IMR-90 (cell line): Measurements from ENCODE around the gene RCHY1. TPM values are rescaled to one million over a fixed set of nuclear protein-coding genes. Genes with fewer than 3 reads are reported as not detected.

Experiments used
- ATAC-seq: fragments of 200-7000 bp; cut with Tn5 transposase; 2 replicates; pipeline ENCODE4 v1.9.1; 2020; ENCODE audit warnings: low read depth, mild to moderate bottlenecking, moderate library complexity
- BruUV-seq: library from RNA; stranded (reverse); fragments of 400-500 nt; replicated peaks from 2 replicates; lab custom pipeline; 2021; lab: Mats Ljungman, UMichigan
- CTCF ChIA-PET: fragments of 300-600 bp; formaldehyde crosslinking; extraction: SDS; loops from one replicate; lab custom pipeline; 2021; ENCODE audit warnings: antibody characterized with exemption; lab: Yijun Ruan, JAX
- POLR2A ChIA-PET: fragments of 300-600 bp; sonication (Branson Sonifier 250); formaldehyde crosslinking; loops from one replicate; lab custom pipeline; 2022; ENCODE audit warnings: antibody characterized with exemption; ENCODE audit not compliant: unreplicated experiment; lab: Charles Lee
- DNase-seq: peaks from one replicate; pipeline ENCODE4 v3.0.0; 2013
- H2AFZ ChIP-seq: replicated peaks from 2 replicates; pipeline ENCODE3; 2013; ENCODE audit warnings: low read length, mild to moderate bottlenecking; ENCODE audit not compliant: poor library complexity
- H2AK5ac ChIP-seq: 2 replicates; pipeline ENCODE4 v1.6.1; 2013; ENCODE audit warnings: low read depth, low read length, inconsistent platforms
- H2AK9ac ChIP-seq: replicated peaks from 2 replicates; pipeline ENCODE3; 2013; ENCODE audit warnings: mild to moderate bottlenecking, low read depth, low read length, moderate library complexity; ENCODE audit not compliant: poor library complexity
- H2BK120ac ChIP-seq: 2 replicates; pipeline ENCODE4 v1.6.1; 2013; ENCODE audit warnings: low read depth, low read length, inconsistent platforms
- H2BK15ac ChIP-seq: 3 replicates; pipeline ENCODE4 v1.6.1; 2013; ENCODE audit warnings: low read depth, low read length, inconsistent platforms
- H2BK20ac ChIP-seq: 2 replicates; pipeline ENCODE4 v1.6.1; 2013; ENCODE audit warnings: low read depth, mild to moderate bottlenecking, inconsistent platforms, low read length, moderate library complexity
- H2BK5ac ChIP-seq: 2 replicates; pipeline ENCODE4 v1.6.1; 2013; ENCODE audit warnings: mild to moderate bottlenecking, low read depth, low read length, inconsistent platforms; ENCODE audit not compliant: poor library complexity, severe bottlenecking
- H3K14ac ChIP-seq: replicated peaks from 2 replicates; pipeline ENCODE4 v1.6.1; 2013; ENCODE audit warnings: low read depth, low read length, inconsistent platforms
- H3K18ac ChIP-seq: 2 replicates; pipeline ENCODE4 v1.6.1; 2013; ENCODE audit warnings: low read depth, low read length, control low read depth
- H3K23ac ChIP-seq: 2 replicates; pipeline ENCODE4 v1.6.1; 2013; ENCODE audit warnings: low read depth, low read length, inconsistent platforms
- H3K27ac ChIP-seq: 2 replicates; pipeline ENCODE4 v1.5.1; 2013; ENCODE audit warnings: mild to moderate bottlenecking, control low read depth, low read length; ENCODE audit not compliant: insufficient read depth
- H3K27me3 ChIP-seq: 2 replicates; pipeline ENCODE4 v1.6.1; 2013; ENCODE audit warnings: low read length; ENCODE audit not compliant: control insufficient read depth, insufficient read depth
- H3K36me3 ChIP-seq: 2 replicates; pipeline ENCODE4 v1.6.1; 2013; ENCODE audit warnings: low read length, mixed read lengths; ENCODE audit not compliant: control insufficient read depth, insufficient read depth
- H3K4ac ChIP-seq: 2 replicates; pipeline ENCODE4 v1.6.1; 2013; ENCODE audit warnings: low read depth, low read length, inconsistent platforms
- H3K4me1 ChIP-seq: 2 replicates; pipeline ENCODE4 v1.6.1; 2013; ENCODE audit warnings: low read length, mixed read lengths; ENCODE audit not compliant: control insufficient read depth, insufficient read depth
- H3K4me2 ChIP-seq: 2 replicates; pipeline ENCODE4 v1.6.1; 2013; ENCODE audit warnings: low read depth, mild to moderate bottlenecking, control low read depth, low read length, moderate library complexity
- H3K4me3 ChIP-seq: 2 replicates; pipeline ENCODE4 v1.5.1; 2013; ENCODE audit warnings: low read depth, mild to moderate bottlenecking, control low read depth, low read length, moderate library complexity; ENCODE audit not compliant: insufficient read depth
- H3K56ac ChIP-seq: 2 replicates; pipeline ENCODE4 v1.6.1; 2013; ENCODE audit warnings: low read length, inconsistent platforms; ENCODE audit not compliant: insufficient read depth; ENCODE audit errors: extremely low read depth
- H3K79me1 ChIP-seq, 2 experiments: 2 replicates each; pipeline ENCODE4 v1.6.1; 2013; ENCODE audit warnings: low read length in 2 of 2, inconsistent platforms in 1 of 2, low read depth in 1 of 2
- H3K9ac ChIP-seq: 2 replicates; pipeline ENCODE4 v1.6.1; 2013; ENCODE audit warnings: low read depth, low read length, control low read depth
- H3K9me1 ChIP-seq: 2 replicates; pipeline ENCODE4 v1.6.1; 2013; ENCODE audit warnings: low read length, inconsistent platforms; ENCODE audit not compliant: insufficient read depth
- H3K9me3 ChIP-seq: 2 replicates; pipeline ENCODE4 v1.6.1; 2013; ENCODE audit warnings: low read length; ENCODE audit not compliant: control insufficient read depth, insufficient read depth
- H4K20me1 ChIP-seq: 2 replicates; pipeline ENCODE4 v1.6.1; 2013; ENCODE audit warnings: low read length, inconsistent platforms; ENCODE audit not compliant: insufficient read depth
- H4K5ac ChIP-seq: 2 replicates; pipeline ENCODE4 v1.6.1; 2013; ENCODE audit warnings: mild to moderate bottlenecking, low read depth, low read length, control low read depth
- H4K8ac ChIP-seq, 2 experiments: 2 replicates each; pipeline ENCODE4 v1.6.1; 2013; ENCODE audit warnings: low read depth in 2 of 2, low read length in 2 of 2, control low read depth in 1 of 2, inconsistent platforms in 1 of 2
- H4K91ac ChIP-seq: 2 replicates; pipeline ENCODE4 v1.6.1; 2013; ENCODE audit warnings: low read depth, low read length, inconsistent platforms; ENCODE audit not compliant: insufficient read depth
- BHLHE40 ChIP-seq: fragments of 150-350 bp; IDR thresholded peaks from 2 replicates; pipeline ENCODE4 v1.6.1; 2016; ENCODE audit warnings: mild to moderate bottlenecking, low read depth, low read length
- CEBPB ChIP-seq: IDR thresholded peaks from 2 replicates; pipeline ENCODE4 v1.6.1; 2012; ENCODE audit warnings: low read depth, low read length, improper control_type of control experiment
- CHD1 ChIP-seq: IDR thresholded peaks from 2 replicates; pipeline ENCODE4 v1.6.1; 2012; ENCODE audit warnings: low read depth, low read length, improper control_type of control experiment
- CTCF ChIP-seq: conservative IDR thresholded peaks from 2 replicates; pipeline ENCODE4 v1.5.1; 2012; ENCODE audit warnings: mild to moderate bottlenecking, low read depth, low read length, improper control_type of control experiment
- FOS ChIP-seq: fragments of 150-350 bp; IDR thresholded peaks from 2 replicates; pipeline ENCODE4 v1.6.1; 2016; ENCODE audit warnings: low read depth, low read length
- MAFK ChIP-seq: IDR thresholded peaks from 2 replicates; pipeline ENCODE4 v1.6.1; 2012; ENCODE audit warnings: low read depth, low read length, improper control_type of control experiment
- MAZ ChIP-seq: IDR thresholded peaks from 2 replicates; pipeline ENCODE4 v1.6.1; 2012; ENCODE audit warnings: low read depth, mild to moderate bottlenecking, low read length, improper control_type of control experiment, moderate library complexity, borderline replicate concordance
- MXI1 ChIP-seq: IDR thresholded peaks from 2 replicates; pipeline ENCODE4 v1.6.1; 2012; ENCODE audit warnings: low read depth, mild to moderate bottlenecking, low read length, moderate library complexity, borderline replicate concordance
- NFE2L2 ChIP-seq: fragments of 150-350 bp; IDR thresholded peaks from 2 replicates; pipeline ENCODE4 v1.6.1; 2016; ENCODE audit warnings: low read depth, mild to moderate bottlenecking, low read length
- POLR2A ChIP-seq: IDR thresholded peaks from 2 replicates; pipeline ENCODE4 v1.6.1; 2012; ENCODE audit warnings: mild to moderate bottlenecking, low read depth, low read length
- RAD21 ChIP-seq: IDR thresholded peaks from 2 replicates; pipeline ENCODE4 v1.6.1; 2012; ENCODE audit warnings: low read length, improper control_type of control experiment
- RCOR1 ChIP-seq: IDR thresholded peaks from 2 replicates; pipeline ENCODE4 v1.6.1; 2012; ENCODE audit warnings: mild to moderate bottlenecking, low read length, improper control_type of control experiment; ENCODE audit not compliant: insufficient replicate concordance
- RFX5 ChIP-seq: IDR thresholded peaks from 2 replicates; pipeline ENCODE4 v1.8.0; 2012; ENCODE audit warnings: low read depth, mild to moderate bottlenecking, low read length, moderate library complexity
- SMC3 ChIP-seq: fragments of 150-350 bp; IDR thresholded peaks from 2 replicates; pipeline ENCODE4 v1.6.1; 2016; ENCODE audit warnings: low read depth, mild to moderate bottlenecking, antibody characterized with exemption, low read length, moderate library complexity
- USF2 ChIP-seq: fragments of 150-350 bp; IDR thresholded peaks from 2 replicates; pipeline ENCODE4 v1.6.1; 2017; ENCODE audit warnings: mild to moderate bottlenecking, antibody characterized with exemption, low read length, low read depth
- WGBS, 2 experiments: methylation state at CpG; one replicate each; pipeline versions ENCODE4 v1.1.5 to v1.1.7; 2013; ENCODE audit warnings: missing lambda C conversion rate in 2 of 2; ENCODE audit not compliant: insufficient read length in 1 of 2; ENCODE audit errors: extremely low coverage in 2 of 2; 5-methylcytosine and 5-hydroxymethylcytosine counted together
- dilution Hi-C: fragments of 300-500 bp; cut with HindIII; formaldehyde crosslinking; loops from one replicate; pipeline ENCODE4 v1.14.3; 2018; ENCODE audit warnings: low sequenced_read_pairs; ENCODE audit not compliant: unreplicated experiment
- in situ Hi-C: fragments of 300-500 bp; cut with MboI; formaldehyde crosslinking; loops from 3 replicates; pipeline ENCODE4 v1.14.3; 2019; ENCODE audit warnings: low sequenced_read_pairs, inconsistent platforms, mixed read lengths
- intact Hi-C: fragments of 100-400 bp; cut with micrococcal nuclease; formaldehyde crosslinking; loops from 2 replicates; pipeline ENCODE4 v1.10.0; 2022
- polyA plus RNA-seq, 3 experiments: library from polyadenylated mRNA; depleted of rRNA; stranded (reverse); fragments of >200 nt; gene quantifications; 2 replicates each; pipeline ENCODE4 v1.2.3, GENCODE V29; 2012; ENCODE audit warnings: low replicate concordance in 1 of 3
- total RNA-seq: library from RNA; depleted of rRNA; stranded (reverse); fragments of >200 nt; gene quantifications from 2 replicates; pipeline ENCODE4 v1.2.3, GENCODE V29; 2012
- TF ChIP-seq, protein P1 (sequence below): fragments of 150-350 bp; IDR thresholded peaks from 2 replicates; pipeline ENCODE4 v1.6.1; 2016; ENCODE audit warnings: low read depth, mild to moderate bottlenecking, low read length, moderate library complexity, borderline replicate concordance

RCHY1 gene
- total and polyA plus RNA-seq, 2 of the 4 experiments (the other 2 are of a cell fraction), result 20.1 to 22.4 TPM

DNA sequence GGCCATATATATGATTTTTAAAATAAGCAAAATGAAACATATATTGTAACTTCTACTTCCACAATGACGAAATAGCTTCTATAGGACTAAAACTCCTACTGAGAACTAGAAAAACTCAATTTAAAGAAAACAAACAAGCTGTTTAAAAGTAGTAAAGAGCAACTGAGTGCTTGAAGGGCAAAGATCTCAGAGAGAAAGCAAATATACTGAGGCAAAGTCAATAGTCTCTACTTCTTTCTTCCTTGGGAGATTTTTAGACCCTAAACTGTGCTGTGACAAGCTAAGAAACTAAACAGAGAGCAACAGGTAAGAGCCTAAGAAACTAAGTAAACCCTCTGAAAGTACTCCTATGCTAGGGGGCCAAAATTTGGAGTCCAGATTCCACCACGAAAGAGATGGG is 8.6 kb downstream of the RCHY1 start:
- CTCF ChIA-PET, result no interaction called here
- peaks cover 8 to 26% of the 10 kb centered on the region in 2 experiments for H3K79me1 ChIP-seq
- POLR2A ChIA-PET, result interaction anchor here (0.6 kb wide), 1 partner anchor 16 kb away, joined by 3 read pairs; no protein-coding TSS in a partner anchor
- H2BK120ac ChIP-seq, result no peak overlapping the region
- H3K36me3 ChIP-seq, result peaks cover 5% of the 10 kb centered on the region
- H4K20me1 ChIP-seq, result no peaks in the 10 kb centered on the region
- no peak overlapping the region for H3K4me3 ChIP-seq
- ATAC-seq (no peak), DNase-seq (no peak)
- no peak overlapping the region for H3K18ac ChIP-seq
- no peak overlapping the region for H2BK20ac ChIP-seq
- no peak overlapping the region for H3K4me2 ChIP-seq
- BruUV-seq, result no TSS peak
- no peak overlapping the region for H3K56ac ChIP-seq
- no peak overlapping the region for H2AFZ ChIP-seq
- H3K27me3 ChIP-seq, result no peaks in the 10 kb centered on the region
- no peaks in the 10 kb centered on the region; the same call in 1 of the 2 replicates for H3K9me1 ChIP-seq
- intact Hi-C loops (no loop called here), dilution Hi-C loops (no loop called here), in situ Hi-C loops (no loop called here)
- H2AK9ac ChIP-seq, result no peak overlapping the region
- H3K4ac ChIP-seq, result no peak overlapping the region
- no peak overlapping the region for H2BK15ac ChIP-seq
- no peak overlapping the region for H3K23ac ChIP-seq
- H4K5ac ChIP-seq, result no peak overlapping the region
- no peak overlapping the region for H4K8ac ChIP-seq
- WGBS, 2 experiments, result no CpG with 5 or more reads among the region's 2 CpGs
- H3K4me1 ChIP-seq, result no peaks in the 10 kb centered on the region
- no peak overlapping the region for H3K27ac ChIP-seq
- no peak overlapping the region for H2AK5ac ChIP-seq
- H2BK5ac ChIP-seq, result no peak overlapping the region
- no peaks in the 10 kb centered on the region for H3K9me3 ChIP-seq
- TF ChIP-seq MAZ (no peak), BHLHE40 (no peak), SMC3 (no peak), RCOR1 (no peak), MAFK (no peak), USF2 (no peak), CTCF (no peak), NFE2L2 (no peak), CHD1 (no peak), POLR2A (no peak), MXI1 (no peak), RAD21 (no peak), CEBPB (no peak), RFX5 (no peak), FOS (no peak)
- TF ChIP-seq, protein P1, sequence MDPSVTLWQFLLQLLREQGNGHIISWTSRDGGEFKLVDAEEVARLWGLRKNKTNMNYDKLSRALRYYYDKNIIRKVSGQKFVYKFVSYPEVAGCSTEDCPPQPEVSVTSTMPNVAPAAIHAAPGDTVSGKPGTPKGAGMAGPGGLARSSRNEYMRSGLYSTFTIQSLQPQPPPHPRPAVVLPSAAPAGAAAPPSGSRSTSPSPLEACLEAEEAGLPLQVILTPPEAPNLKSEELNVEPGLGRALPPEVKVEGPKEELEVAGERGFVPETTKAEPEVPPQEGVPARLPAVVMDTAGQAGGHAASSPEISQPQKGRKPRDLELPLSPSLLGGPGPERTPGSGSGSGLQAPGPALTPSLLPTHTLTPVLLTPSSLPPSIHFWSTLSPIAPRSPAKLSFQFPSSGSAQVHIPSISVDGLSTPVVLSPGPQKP, result no peak
- no peak overlapping the region for H3K14ac ChIP-seq
- H3K9ac ChIP-seq, result no peak overlapping the region
- no peak overlapping the region for H4K91ac ChIP-seq
